ENCODE results near the gene CNKSR1.

The CNKSR1 gene
- long read RNA-seq, donor 1, partial matches to known transcripts, result 5 of 6 reads
- long read RNA-seq, donor 1, other reads (novel, unspliced or antisense), result 0 of 6 reads
- long read RNA-seq, donor 2, result 0 reads
- long read RNA-seq, donor 3, result 0 reads
- long read RNA-seq, donor 4, partial matches to known transcripts, result 0 of 1 reads
- long read RNA-seq, donor 4, other reads (novel, unspliced or antisense), result 0 of 1 reads
- long read RNA-seq, donor 5, result 0 reads
- long read RNA-seq, donor 6, partial matches to known transcripts, result 0 of 1 reads
- long read RNA-seq, donor 6, other reads (novel, unspliced or antisense), result 0 of 1 reads
- long read RNA-seq, donor 7, partial matches to known transcripts, result 0 of 1 reads
- long read RNA-seq, donor 7, other reads (novel, unspliced or antisense), result 0 of 1 reads
- long read RNA-seq, donor 8, result 0 reads

GRCh38 chr1:26177182-26177684 is at the start of gene CNKSR1:
TSS of gene CNKSR1 (plus strand) at chr1:26177491. CDS start at chr1:26177548, 57 bp downstream.
- DNase-seq, result peak; percentile 47

- DNase-seq, result no peak
These were observed 47.5 kb upstream of the CNKSR1 start for GRCh38 chr1:26129778-26130177.

GRCh38 chr1:26130695-26131094 is 46.6 kb upstream of the CNKSR1 start:
- DNase-seq, result no peak

GRCh38 chr1:26132128-26132833 is 45.0 kb upstream of the CNKSR1 start:
- DNase-seq, result no peak

- DNase-seq, result no peak
These were observed 44.5 kb upstream of the CNKSR1 start for GRCh38 chr1:26132834-26133167.

GRCh38 chr1:26134466-26134865 is 42.8 kb upstream of the CNKSR1 start:
- DNase-seq, result no peak

GRCh38 chr1:26138974-26139558 is 38.2 kb upstream of the CNKSR1 start:
- no peak for DNase-seq

GRCh38 chr1:26142159-26142558 is 35.1 kb upstream of the CNKSR1 start:
- DNase-seq, result no peak

- DNase-seq, result peak; percentile 61
These were observed 32.0 kb upstream of the CNKSR1 start for GRCh38 chr1:26145041-26145959.

- no peak for DNase-seq
These were observed 31.4 kb upstream of the CNKSR1 start for GRCh38 chr1:26145960-26146294.

GRCh38 chr1:26148887-26149286 is 28.4 kb upstream of the CNKSR1 start:
- DNase-seq, result no peak

GRCh38 chr1:26153966-26154532 is 23.2 kb upstream of the CNKSR1 start:
- DNase-seq, result no peak

- DNase-seq, result no peak
These were observed 22.5 kb upstream of the CNKSR1 start for GRCh38 chr1:26154750-26155149.

- no peak for DNase-seq
These were observed 21.7 kb upstream of the CNKSR1 start for GRCh38 chr1:26155370-26156284.

- DNase-seq, result no peak
These were observed 20.8 kb upstream of the CNKSR1 start for GRCh38 chr1:26156285-26157038.

GRCh38 chr1:26158271-26158907 is 18.9 kb upstream of the CNKSR1 start:
- no peak for DNase-seq

GRCh38 chr1:26158908-26159742 is 18.2 kb upstream of the CNKSR1 start, which contains the start of gene FAM110D:
TSS of gene FAM110D (plus strand) at chr1:26159079. CDS start at chr1:26161292, 2,213 bp downstream.
- no peak for DNase-seq

GRCh38 chr1:26159743-26160039 is 17.6 kb upstream of the CNKSR1 start:
- no peak for DNase-seq
